ENCODE data around the gene NVL.
"Not testable (repeated sequence)": the region's sequence is repeated elsewhere in the genome, so short reads cannot be mapped to it uniquely, and the experiment has no call there.

Gene NVL

DNA sequence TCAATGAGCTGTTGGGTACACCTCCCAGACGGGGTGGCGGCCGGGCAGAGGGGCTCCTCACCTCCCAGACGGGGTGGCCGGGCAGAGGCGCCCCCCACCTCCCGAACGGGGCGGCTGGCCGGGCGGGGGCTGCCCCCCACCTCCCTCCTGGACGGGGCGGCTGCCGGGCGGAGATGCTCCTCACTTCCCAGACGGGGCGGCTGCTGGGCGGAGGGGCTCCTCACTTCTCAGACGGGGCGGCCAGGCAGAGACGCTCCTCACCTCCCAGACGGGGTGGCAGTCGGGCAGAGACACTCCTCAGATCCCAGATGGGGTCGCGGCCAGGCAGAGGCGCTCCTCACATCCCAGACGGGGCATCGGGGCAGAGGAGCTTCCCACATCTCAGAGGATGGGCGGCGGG lies 19.7 kb upstream of the NVL start:
- peaks cover 17% of the 10 kb centered on the region for H3K4me1 Mint-ChIP-seq (ENCODE audit: low read depth)
- not testable (repeated sequence) for H3K27ac Mint-ChIP-seq; H3K36me3 Mint-ChIP-seq (ENCODE audit: low read depth); DNase-seq (ENCODE audit: low spot score); H3K27me3 Mint-ChIP-seq (ENCODE audit: low read depth); H3K4me3 Mint-ChIP-seq
- peaks cover 15% of the 10 kb centered on the region for H3K9me3 Mint-ChIP-seq

DNA sequence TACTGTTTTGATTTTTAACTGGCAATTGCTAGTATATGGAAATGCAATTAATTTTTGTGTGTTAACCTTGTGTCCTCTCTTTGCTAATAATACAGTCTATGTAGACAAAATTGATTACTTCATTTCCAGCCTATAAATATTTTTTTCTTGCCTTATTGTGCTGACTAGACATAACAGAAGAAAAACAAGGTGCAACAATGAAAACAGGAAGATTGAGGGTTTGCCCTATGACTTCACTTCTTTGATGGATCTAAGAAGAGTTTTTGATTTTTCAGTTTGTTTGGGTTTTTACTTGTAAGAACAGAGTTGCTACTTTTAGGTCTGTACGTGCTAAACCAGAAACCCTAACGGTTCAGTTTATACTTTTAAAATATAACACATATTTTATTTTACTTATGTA lies 18.2 kb upstream of the NVL start:
- Mint-ChIP-seq H3K36me3 (ENCODE audit: low read depth) (peaks cover 14% of the 10 kb centered on the region), H3K9me3 (peaks cover 25% of the 10 kb centered on the region), H3K27ac (no peak overlapping the region), H3K4me1 (ENCODE audit: low read depth) (peaks cover 9% of the 10 kb centered on the region), H3K27me3 (ENCODE audit: low read depth) (peaks cover 8% of the 10 kb centered on the region), H3K4me3 (no peak overlapping the region)
- DNase-seq (ENCODE audit: low spot score) = no peak

DNA sequence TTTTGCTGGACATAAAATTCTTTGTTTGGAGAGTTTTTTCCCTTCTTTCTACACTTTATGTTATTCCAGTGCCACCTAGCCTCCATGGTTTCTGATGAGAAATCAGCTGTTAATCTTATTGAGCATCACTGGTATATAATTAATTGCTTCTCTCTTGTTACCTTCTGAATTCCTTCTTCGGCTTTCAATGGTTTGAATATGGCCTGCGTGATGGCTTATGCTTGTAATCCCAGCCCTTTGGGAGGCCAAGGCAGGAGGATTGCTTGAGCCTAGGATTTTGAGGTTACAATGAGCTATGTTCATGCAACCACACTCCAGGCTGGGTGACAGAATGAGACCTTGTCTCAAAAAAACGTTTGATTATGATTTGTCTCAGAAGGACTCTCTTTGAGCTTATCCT lies 13.7 kb upstream of the NVL start:
- H3K4me3 Mint-ChIP-seq = no peak overlapping the region
- H3K36me3 Mint-ChIP-seq (ENCODE audit: low read depth) = peaks cover 18% of the 10 kb centered on the region
- peaks cover 38% of the 10 kb centered on the region for H3K9me3 Mint-ChIP-seq
- DNase-seq (ENCODE audit: low spot score) = no peak
- peaks cover 9% of the 10 kb centered on the region for H3K4me1 Mint-ChIP-seq (ENCODE audit: low read depth)
- H3K27ac Mint-ChIP-seq = no peak overlapping the region
- peaks cover 8% of the 10 kb centered on the region for H3K27me3 Mint-ChIP-seq (ENCODE audit: low read depth)

DNA sequence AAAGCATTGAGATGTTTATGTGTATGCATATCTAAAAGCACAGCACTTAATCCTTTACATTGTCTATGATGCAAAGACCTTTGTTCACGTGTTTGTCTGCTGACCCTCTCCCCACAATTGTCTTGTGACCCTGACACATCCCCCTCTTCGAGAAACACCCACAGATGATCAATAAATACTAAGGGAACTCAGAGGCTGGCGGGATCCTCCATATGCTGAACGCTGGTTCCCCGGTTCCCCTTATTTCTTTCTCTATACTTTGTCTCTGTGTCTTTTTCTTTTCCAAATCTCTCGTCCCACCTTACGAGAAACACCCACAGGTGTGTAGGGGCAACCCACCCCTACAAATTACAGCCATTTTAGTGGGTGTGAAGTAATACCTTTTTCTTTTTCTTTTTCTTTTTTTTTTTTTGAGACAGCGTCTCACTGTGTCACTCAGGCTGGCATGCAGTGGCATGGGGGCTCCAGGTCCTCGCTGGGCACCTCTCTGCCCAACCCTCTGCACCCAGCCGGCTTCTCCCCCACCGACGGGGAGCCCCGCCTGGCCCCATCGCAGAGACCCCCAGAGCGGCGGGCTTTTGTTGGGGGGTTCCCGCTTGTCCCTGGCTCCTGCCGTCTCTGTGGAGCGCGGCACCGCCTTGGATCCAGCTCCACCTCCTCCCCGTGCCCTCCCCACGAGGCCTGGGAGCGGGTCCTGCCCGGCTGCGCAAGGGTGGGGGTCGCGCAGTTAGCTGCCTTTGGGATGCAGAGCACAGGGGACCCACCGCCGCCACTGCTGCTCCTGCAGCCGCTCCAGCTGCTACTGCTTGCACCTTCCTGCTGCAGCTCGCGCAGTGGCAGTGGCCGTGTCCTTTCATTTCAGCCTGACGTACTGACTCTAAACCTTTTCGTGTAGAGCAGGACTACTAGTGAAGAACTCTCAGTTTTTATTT lies 10.7 kb upstream of the NVL start:
- H3K9me3 Mint-ChIP-seq = peaks cover 30% of the 10 kb centered on the region
- not testable (repeated sequence) for H3K27ac Mint-ChIP-seq; H3K4me1 Mint-ChIP-seq (ENCODE audit: low read depth); DNase-seq (ENCODE audit: low spot score); H3K27me3 Mint-ChIP-seq (ENCODE audit: low read depth)
- H3K4me3 Mint-ChIP-seq = peak overlapping the region; percentile 72
- H3K36me3 Mint-ChIP-seq (ENCODE audit: low read depth) = peaks cover 13% of the 10 kb centered on the region

DNA sequence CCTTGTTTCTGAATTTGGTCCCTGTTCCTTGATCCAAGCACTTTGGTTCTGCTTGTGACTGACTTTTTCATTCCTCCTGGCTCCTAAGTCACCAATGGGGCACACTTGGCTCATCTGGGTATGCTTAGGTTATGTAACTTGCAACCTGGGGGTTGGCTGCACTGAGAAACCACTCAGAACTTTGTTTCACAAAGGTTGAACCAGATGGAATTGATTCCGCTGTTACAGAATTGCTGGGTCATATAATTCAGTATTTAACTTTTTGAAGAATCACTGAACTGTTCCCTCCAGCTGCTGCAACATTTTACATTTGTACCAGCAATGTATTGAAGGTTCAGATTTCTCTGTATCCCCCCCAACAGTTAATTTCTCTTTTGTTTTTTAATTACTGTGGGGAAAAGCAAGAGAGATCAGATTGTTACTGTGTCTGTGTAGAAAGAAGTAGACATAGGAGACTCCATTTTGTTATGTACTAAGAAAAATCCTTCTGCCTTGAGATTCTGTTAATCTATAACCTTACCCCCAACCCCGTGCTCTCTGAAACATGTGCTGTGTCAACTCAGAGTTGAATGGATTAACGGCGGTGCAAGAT lies 9.6 kb upstream of the NVL start:
- peaks cover 13% of the 10 kb centered on the region for H3K36me3 Mint-ChIP-seq (ENCODE audit: low read depth)
- H3K4me3 Mint-ChIP-seq = no peak overlapping the region
- no peak for DNase-seq (ENCODE audit: low spot score)
- H3K4me1 Mint-ChIP-seq (ENCODE audit: low read depth) = peaks cover 5% of the 10 kb centered on the region
- no peaks in the 10 kb centered on the region for H3K27me3 Mint-ChIP-seq (ENCODE audit: low read depth)
- H3K9me3 Mint-ChIP-seq = peaks cover 25% of the 10 kb centered on the region
- no peak overlapping the region for H3K27ac Mint-ChIP-seq

DNA sequence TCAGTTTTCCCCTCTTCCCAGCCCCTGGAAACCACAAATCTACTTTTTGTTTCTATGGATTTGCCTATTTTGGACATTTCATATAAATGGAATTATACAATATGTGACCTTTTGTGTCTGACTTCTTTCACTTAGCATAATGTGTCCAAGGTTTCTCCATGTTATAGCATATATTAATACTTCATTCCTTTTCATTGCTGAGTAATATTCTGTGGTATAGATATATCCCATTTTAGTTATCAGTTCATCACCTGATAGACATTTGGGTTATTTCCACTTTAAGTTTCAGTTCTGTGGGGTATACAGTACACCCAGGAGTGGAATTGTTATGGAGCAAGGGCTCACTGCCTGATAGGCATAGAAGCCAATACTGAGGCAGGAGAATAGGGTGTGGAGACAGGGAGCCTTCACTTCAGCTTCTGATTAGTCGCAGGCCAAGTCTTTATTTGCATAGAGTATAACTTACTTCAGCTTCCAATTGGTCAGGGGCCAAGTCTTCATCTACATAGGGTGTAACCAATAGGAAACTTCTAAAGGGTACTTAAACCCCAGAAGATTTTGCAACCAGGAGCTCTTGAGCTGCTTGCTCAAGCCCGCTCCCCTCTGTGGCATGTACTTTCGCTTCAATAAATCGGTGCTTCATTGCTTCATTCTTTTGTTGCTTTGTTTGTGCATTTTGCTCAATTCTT lies 8.3 kb upstream of the NVL start:
- Mint-ChIP-seq H3K4me1 (ENCODE audit: low read depth) (peaks cover 15% of the 10 kb centered on the region), H3K27me3 (ENCODE audit: low read depth) (no peaks in the 10 kb centered on the region), H3K9me3 (peaks cover 26% of the 10 kb centered on the region), H3K27ac (no peak overlapping the region), H3K36me3 (ENCODE audit: low read depth) (peaks cover 9% of the 10 kb centered on the region), H3K4me3 (no peak overlapping the region)
- no peak for DNase-seq (ENCODE audit: low spot score)

DNA sequence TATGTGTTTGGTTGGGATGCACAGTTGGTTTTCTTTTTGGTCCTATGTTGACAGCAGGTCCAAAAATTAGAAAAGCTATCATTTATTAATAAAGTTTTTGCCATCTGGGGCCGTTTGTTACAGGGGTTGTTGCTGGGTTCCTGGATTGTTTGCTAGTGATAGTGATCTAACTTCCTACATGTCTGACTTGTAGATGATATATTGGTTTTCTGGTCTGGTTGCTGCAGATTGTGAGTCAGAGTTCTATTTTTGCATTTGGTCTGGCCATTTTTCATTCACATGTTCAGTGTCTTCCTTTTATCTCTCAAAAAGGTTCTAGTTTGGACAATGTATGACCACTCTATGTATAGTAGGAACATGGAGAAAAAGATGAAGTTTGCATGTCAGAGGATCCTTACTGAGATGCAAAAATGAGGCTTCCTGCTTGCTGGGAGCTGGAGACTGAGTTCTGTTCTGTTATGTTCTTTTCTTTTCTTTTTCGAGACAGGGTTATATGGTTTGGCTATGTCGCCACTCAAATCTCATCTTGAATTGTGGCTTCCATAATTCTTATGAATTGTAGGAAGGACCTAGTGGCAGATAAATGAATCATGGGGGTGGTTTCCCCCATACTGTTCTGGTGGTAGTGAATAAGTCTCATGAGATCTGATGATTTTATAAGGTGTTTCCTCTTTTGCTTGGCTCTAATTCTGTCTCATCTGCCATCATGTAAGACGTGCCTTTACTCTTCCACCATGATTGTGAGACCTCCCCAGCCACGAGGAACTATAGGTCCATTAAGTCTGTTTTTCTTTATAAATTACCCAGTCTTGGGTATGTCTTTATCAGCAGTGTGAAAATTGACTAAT lies 4.2 kb upstream of the NVL start:
- Mint-ChIP-seq H3K4me1 (ENCODE audit: low read depth) (peaks cover 29% of the 10 kb centered on the region), H3K27ac (peak overlapping the region; percentile 83), H3K36me3 (ENCODE audit: low read depth) (peaks cover 5% of the 10 kb centered on the region), H3K27me3 (ENCODE audit: low read depth) (no peaks in the 10 kb centered on the region), H3K4me3 (peak overlapping the region; percentile 50), H3K9me3 (peaks cover 12% of the 10 kb centered on the region)
- DNase-seq (ENCODE audit: low spot score) = peak; percentile 38

DNA sequence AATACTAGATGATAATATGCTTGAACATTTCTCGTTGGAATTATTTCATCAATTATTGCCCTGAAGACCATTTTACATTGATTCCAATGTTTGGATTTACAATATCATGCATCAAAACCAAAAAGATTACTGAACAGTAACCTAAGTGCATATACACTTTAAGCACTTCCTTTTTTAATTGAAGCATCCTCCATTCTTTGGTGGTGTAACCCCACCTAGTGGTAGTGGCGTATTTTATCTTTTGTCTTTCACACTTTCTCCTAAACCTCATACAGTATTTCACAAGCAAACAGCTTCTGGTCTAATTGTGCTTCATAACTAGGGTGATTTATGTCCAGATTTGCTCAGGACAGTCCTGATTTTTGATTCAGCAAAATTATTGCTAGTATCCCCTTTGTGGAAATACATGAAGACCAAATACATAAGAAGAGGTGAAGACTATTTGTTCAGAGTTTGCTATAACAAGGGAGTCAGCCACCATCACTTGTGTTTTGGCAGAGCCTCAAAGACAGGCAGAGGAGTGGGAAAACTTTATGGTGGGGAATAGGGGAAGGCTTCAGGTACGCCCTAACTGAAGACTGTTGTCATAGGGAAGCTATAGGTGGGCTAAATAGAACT lies 3.4 kb upstream of the NVL start:
- Mint-ChIP-seq H3K9me3 (peaks cover 12% of the 10 kb centered on the region), H3K27ac (peak overlapping the region; percentile 83), H3K4me3 (peak overlapping the region; percentile 68), H3K4me1 (ENCODE audit: low read depth) (peaks cover 33% of the 10 kb centered on the region), H3K27me3 (ENCODE audit: low read depth) (no peaks in the 10 kb centered on the region), H3K36me3 (ENCODE audit: low read depth) (peaks cover 7% of the 10 kb centered on the region)
- DNase-seq (ENCODE audit: low spot score) = peak; percentile 19

DNA sequence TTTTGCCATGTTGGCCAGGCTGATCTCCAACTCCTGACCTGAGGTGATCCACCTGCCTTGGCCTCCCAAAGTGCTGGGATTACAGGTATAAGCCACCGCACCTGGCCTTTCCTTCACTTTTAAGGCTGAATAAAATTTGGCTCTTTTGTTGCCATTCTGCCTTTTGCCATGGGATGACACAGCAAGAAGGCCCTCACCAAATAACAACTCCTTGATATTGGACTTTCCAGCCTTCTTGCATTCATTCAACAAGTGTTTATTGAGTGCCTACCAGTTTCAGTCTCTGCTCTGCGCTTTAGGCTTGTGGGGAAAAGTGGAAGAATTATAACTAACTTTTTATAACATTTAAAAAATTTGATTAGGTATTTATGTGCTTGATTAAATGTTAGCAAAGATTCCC lies 1.9 kb upstream of the NVL start:
- Mint-ChIP-seq H3K36me3 (ENCODE audit: low read depth) (peaks cover 11% of the 10 kb centered on the region), H3K27ac (no peak overlapping the region), H3K27me3 (ENCODE audit: low read depth) (no peaks in the 10 kb centered on the region), H3K4me1 (ENCODE audit: low read depth) (peaks cover 43% of the 10 kb centered on the region), H3K4me3 (no peak overlapping the region), H3K9me3 (peaks cover 8% of the 10 kb centered on the region)
- no peak for DNase-seq (ENCODE audit: low spot score)

DNA sequence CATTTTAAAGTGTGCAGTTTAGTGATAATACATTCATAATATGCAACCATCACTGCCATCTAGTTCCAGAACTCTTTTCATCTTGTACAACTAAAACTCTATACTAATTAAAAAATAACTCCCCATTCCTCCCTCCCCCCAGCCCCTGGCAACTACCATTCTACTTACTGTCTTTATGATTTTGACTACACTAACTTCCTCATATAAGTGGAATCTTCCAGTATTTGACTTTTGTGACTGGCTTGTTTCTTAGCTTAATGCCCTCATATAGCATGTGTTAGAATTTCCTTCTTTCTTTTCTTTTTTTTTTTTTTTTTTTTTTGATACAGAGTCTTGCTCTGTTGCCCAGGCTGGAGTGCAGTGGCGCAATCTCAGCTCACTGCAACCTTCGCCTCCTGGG lies 1.4 kb upstream of the NVL start:
- Mint-ChIP-seq H3K9me3 (peaks cover 8% of the 10 kb centered on the region), H3K4me1 (ENCODE audit: low read depth) (peaks cover 41% of the 10 kb centered on the region), H3K4me3 (peak overlapping the region; percentile 98), H3K27ac (no peak overlapping the region), H3K36me3 (ENCODE audit: low read depth) (peaks cover 13% of the 10 kb centered on the region), H3K27me3 (ENCODE audit: low read depth) (no peaks in the 10 kb centered on the region)
- DNase-seq (ENCODE audit: low spot score) = no peak

DNA sequence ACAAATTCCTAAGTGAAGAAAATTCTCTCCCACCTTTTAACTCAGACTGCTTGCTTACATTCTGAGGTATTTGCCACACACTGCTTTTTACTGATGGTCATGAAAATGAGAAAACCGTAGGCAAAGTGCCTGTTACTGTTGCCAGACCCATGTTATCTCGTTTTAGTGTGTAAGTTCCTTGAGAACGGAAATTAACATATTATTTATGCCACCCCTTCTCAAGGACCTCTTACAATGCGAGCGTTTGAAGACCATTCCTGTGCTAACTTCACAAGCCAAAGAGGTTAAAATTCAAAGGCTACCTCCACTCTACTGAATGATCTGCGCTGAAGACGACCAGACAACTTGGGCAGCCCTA lies 509 bp downstream of the NVL start:
- Mint-ChIP-seq H3K4me1 (ENCODE audit: low read depth) (peaks cover 42% of the 10 kb centered on the region), H3K27me3 (ENCODE audit: low read depth) (no peaks in the 10 kb centered on the region)

DNA sequence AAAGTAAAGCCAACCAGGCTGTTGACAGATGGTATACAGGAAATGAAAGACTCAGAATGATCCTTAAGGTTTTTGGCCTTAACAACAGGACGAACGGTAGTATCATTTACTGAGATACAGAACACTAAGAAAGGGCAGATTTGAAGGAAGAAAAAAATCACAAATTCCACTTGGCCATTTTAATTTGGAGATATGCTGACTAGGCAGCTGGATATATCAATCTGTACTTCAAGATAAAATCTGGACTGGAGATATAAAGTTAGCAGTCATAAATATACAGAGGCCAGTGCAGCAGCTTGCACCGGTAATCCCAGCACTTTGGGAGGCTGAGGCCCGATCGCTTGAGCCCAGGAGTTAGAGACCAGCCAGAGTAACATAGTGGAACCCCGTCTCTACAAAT lies 1.3 kb downstream of the NVL start:
- H3K27ac Mint-ChIP-seq = peak overlapping the region; percentile 83
- H3K36me3 Mint-ChIP-seq (ENCODE audit: low read depth) = peaks cover 24% of the 10 kb centered on the region
- DNase-seq (ENCODE audit: low spot score) = no peak
- peak overlapping the region; percentile 98 for H3K4me3 Mint-ChIP-seq
- H3K27me3 Mint-ChIP-seq (ENCODE audit: low read depth) = no peaks in the 10 kb centered on the region
- H3K9me3 Mint-ChIP-seq = peaks cover 3% of the 10 kb centered on the region
- H3K4me1 Mint-ChIP-seq (ENCODE audit: low read depth) = peaks cover 35% of the 10 kb centered on the region

More for the DNA sequence above, 509 bp downstream of the NVL start:
- H3K27ac Mint-ChIP-seq = peak overlapping the region; percentile 99
- peaks cover 21% of the 10 kb centered on the region for H3K36me3 Mint-ChIP-seq (ENCODE audit: low read depth)
- H3K4me3 Mint-ChIP-seq = peak overlapping the region; percentile 98
- peaks cover 8% of the 10 kb centered on the region for H3K9me3 Mint-ChIP-seq
- no peak for DNase-seq (ENCODE audit: low spot score)

DNA sequence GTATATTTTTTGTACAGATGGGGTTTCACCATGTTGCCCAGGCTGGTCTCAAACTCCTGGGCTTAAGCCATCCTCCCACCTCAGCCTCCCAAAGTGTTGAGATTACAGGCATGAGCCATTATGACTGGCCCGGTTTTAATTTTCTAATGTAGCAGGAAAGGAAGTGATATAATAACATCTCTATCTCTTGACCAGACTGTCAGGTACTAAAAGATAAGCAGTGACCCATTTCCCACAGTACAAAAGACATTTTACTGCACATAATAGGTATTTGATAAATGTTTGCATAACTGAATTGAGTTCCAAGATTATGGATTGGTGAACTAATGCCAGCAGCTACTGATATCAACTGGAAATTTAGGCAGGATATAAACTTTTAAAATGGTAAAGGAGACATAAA lies 4.0 kb downstream of the NVL start:
- no peak overlapping the region for H3K4me3 Mint-ChIP-seq
- no peaks in the 10 kb centered on the region for H3K27me3 Mint-ChIP-seq (ENCODE audit: low read depth)
- H3K36me3 Mint-ChIP-seq (ENCODE audit: low read depth) = peaks cover 27% of the 10 kb centered on the region
- DNase-seq (ENCODE audit: low spot score) = no peak
- peaks cover 42% of the 10 kb centered on the region for H3K4me1 Mint-ChIP-seq (ENCODE audit: low read depth)
- H3K9me3 Mint-ChIP-seq = no peaks in the 10 kb centered on the region
- H3K27ac Mint-ChIP-seq = peak overlapping the region; percentile 24

Measured in T-helper 2 cell treated with Interferon-gamma antibody and Interleukin-4, amounts not matched to agents 5 μg/mL and 100 μg/mL, for 36 hours (primary cell).